ENCODE data around the gene PLPP4. TPM values are rescaled to one million over a fixed set of nuclear protein-coding genes. Genes with fewer than 3 reads are reported as not detected.

Gene PLPP4
- total RNA-seq, 1 experiment from 2014 or later = 9.7 TPM

DNA sequence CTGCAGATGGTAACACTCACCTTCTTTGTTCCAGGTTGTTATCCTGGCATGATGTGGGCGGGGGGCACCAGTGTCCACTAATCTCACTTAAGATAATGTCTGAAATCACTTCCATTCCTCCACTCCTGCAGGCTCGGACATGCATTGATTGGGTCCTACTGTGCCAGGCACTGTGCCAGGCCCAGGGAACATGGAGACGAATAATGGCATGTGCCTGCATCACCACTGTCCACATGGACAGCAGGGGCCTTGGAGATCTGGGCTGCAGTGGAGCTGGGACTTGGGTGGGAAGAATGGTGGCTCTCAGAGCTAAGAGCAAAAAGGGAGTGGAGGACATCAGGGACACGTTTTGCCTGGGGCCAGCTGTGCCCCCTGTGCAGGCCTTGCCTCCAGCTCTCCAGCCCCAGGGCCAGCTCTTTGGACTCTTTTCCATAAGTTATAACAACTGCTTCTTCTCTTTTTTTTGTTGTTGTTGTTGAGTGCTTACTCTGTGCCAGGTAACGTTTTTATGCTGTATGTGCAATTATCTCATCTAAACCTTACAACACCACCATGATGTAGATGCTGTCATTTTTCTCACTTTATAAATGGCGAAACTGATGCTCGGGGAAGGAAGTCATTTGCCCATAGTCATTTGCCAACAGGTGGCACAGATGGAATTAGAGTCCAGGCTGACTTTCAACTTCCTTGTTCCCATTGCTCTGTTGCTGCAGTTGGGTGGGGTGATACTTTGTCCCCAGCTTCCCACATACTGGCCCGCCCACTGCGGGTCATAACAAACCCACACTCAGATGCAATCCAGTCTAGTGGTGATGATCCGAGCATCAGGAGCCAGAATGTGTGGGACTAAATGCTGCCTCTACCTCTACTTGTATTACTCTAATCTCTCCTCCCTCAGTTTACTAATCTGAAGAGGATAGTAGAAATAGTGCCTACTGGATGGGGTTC lies 19.1 kb downstream of the PLPP4 start:
- no peak overlapping the region for H2AFZ ChIP-seq (ENCODE audit: low read length)
- no peak overlapping the region for H3K9ac ChIP-seq (ENCODE audit: low read length)
- no peak for DNase-seq
- H3K27me3 ChIP-seq (ENCODE audit: low read length) = no peaks in the 10 kb centered on the region
- no peak overlapping the region for H3K4me3 ChIP-seq (ENCODE audit: low read length)
- no peaks in the 10 kb centered on the region; the same call in 1 of the 2 replicates for H3K9me3 ChIP-seq (ENCODE audit: low read length)
- no peak overlapping the region for H3K4me2 ChIP-seq (ENCODE audit: low read depth, low read length, poor library complexity, severe bottlenecking)
- H3K9me2 ChIP-seq (replicated peaks; ENCODE audit: insufficient read depth, low read length) = no peaks in the 10 kb centered on the region
- H3K79me2 ChIP-seq (ENCODE audit: low read length) = no peaks in the 10 kb centered on the region
- no peak overlapping the region for H3K27ac ChIP-seq (ENCODE audit: low read length)
- H3K4me1 ChIP-seq (ENCODE audit: low read length) = peaks cover 9% of the 10 kb centered on the region
- no peaks in the 10 kb centered on the region for H4K20me1 ChIP-seq (ENCODE audit: insufficient read depth, low read depth, low read length)
- no peaks in the 10 kb centered on the region for H3K36me3 ChIP-seq (ENCODE audit: insufficient read depth, low read length)

DNA sequence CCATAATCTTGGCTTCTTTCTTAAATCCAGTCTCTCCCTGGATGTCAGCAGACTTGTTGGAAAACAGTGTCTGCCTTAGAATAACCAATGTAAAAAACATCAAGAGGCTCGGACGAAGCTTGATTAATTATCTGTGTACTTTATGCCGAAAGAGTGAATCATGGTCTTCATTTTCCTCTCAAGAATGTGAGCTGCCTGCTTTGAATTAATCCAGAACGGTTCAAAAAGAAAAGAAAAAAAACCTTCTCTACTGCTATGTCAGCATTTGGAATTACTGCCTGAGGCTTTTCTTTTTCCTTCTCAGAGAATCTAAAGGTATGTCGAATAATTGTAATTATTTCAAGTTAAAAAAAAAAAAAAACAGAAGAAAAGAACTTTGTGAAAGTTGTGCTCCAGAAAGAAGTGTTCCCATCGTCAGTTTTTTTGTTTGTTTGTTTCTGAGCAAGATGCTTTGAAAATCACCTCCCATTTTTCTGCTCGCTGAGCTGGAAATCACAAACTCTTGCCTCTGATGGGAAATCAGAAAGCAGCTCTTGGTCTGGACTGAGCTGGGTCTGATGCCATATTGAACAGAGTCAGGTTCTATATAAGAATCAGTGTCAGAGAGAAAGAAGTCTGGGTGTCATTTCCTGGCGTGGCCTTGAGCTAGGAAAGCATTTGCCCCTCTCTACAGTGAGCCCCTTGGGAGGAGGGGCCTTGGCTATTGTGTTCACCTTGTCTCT lies 20.2 kb downstream of the PLPP4 start:
- no peaks in the 10 kb centered on the region for H4K20me1 ChIP-seq (ENCODE audit: insufficient read depth, low read depth, low read length)
- no peaks in the 10 kb centered on the region for H3K79me2 ChIP-seq (ENCODE audit: low read length)
- H3K9ac ChIP-seq (ENCODE audit: low read length) = no peak overlapping the region
- H3K27ac ChIP-seq (ENCODE audit: low read length) = no peak overlapping the region
- H3K4me1 ChIP-seq (ENCODE audit: low read length) = peaks cover 9% of the 10 kb centered on the region
- H2AFZ ChIP-seq (ENCODE audit: low read length) = no peak overlapping the region
- H3K36me3 ChIP-seq (ENCODE audit: insufficient read depth, low read length) = no peaks in the 10 kb centered on the region
- H3K4me2 ChIP-seq (ENCODE audit: low read depth, low read length, poor library complexity, severe bottlenecking) = no peak overlapping the region
- H3K9me2 ChIP-seq (replicated peaks; ENCODE audit: insufficient read depth, low read length) = no peaks in the 10 kb centered on the region
- H3K4me3 ChIP-seq (ENCODE audit: low read length) = no peak overlapping the region
- H3K9me3 ChIP-seq (ENCODE audit: low read length) = no peaks in the 10 kb centered on the region; the same call in 1 of the 2 replicates
- DNase-seq = no peak
- no peaks in the 10 kb centered on the region for H3K27me3 ChIP-seq (ENCODE audit: low read length)

DNA sequence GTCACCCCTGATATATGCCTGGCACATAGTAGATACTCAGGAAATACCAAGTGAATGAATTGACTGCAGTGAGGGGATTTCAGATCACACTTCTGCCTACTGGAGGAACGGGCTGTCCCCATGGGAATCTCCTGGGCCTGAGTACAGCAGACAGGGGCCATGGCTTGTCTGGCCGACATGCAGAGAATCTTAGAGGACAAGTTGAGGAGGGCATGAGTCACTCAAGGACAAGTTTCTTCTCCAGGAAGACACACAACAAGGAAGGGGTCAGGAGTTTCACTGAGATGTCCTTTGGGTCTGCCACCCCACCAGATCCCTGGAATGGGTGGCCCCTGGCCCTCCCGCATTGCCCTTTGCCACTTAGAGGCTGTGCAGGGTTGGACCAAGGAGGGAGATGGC lies 20.7 kb downstream of the PLPP4 start:
- H3K36me3 ChIP-seq (ENCODE audit: insufficient read depth, low read length) = no peaks in the 10 kb centered on the region
- no peak for DNase-seq
- H3K4me3 ChIP-seq (ENCODE audit: low read length) = no peak overlapping the region
- H3K9me3 ChIP-seq (ENCODE audit: low read length) = no peaks in the 10 kb centered on the region
- no peak overlapping the region for H3K9ac ChIP-seq (ENCODE audit: low read length)
- no peak overlapping the region for H3K4me2 ChIP-seq (ENCODE audit: low read depth, low read length, poor library complexity, severe bottlenecking)
- H3K9me2 ChIP-seq (replicated peaks; ENCODE audit: insufficient read depth, low read length) = no peaks in the 10 kb centered on the region
- H3K79me2 ChIP-seq (ENCODE audit: low read length) = no peaks in the 10 kb centered on the region
- no peak overlapping the region for H3K27ac ChIP-seq (ENCODE audit: low read length)
- H3K27me3 ChIP-seq (ENCODE audit: low read length) = no peaks in the 10 kb centered on the region
- H4K20me1 ChIP-seq (ENCODE audit: insufficient read depth, low read depth, low read length) = no peaks in the 10 kb centered on the region
- peaks cover 9% of the 10 kb centered on the region for H3K4me1 ChIP-seq (ENCODE audit: low read length)
- H2AFZ ChIP-seq (ENCODE audit: low read length) = no peak overlapping the region

DNA sequence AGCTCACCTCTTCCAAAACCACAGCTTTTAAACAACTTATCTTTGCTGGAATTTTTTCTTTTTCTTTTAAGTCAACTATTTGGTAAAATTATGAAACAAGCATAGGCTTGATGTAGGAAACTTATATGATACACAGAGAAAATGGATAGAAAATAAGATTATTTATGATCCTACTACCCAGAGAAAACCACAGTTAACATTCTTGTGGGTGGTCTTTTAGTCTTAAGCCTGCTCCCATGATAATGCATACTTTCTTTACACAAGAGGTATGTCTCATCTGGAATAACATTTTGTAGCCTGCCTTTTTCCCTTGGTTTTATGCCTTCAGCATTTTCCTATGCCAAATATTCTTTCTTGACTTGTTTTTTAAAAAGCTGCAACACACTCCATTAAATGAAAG lies 21.4 kb downstream of the PLPP4 start:
- DNase-seq = no peak
- no peak overlapping the region for H3K4me3 ChIP-seq (ENCODE audit: low read length)
- H3K36me3 ChIP-seq (ENCODE audit: insufficient read depth, low read length) = no peaks in the 10 kb centered on the region
- H3K9me3 ChIP-seq (ENCODE audit: low read length) = no peaks in the 10 kb centered on the region
- no peak overlapping the region for H3K9ac ChIP-seq (ENCODE audit: low read length)
- no peaks in the 10 kb centered on the region for H3K9me2 ChIP-seq (replicated peaks; ENCODE audit: insufficient read depth, low read length)
- H3K4me1 ChIP-seq (ENCODE audit: low read length) = peaks cover 5% of the 10 kb centered on the region
- H3K79me2 ChIP-seq (ENCODE audit: low read length) = no peaks in the 10 kb centered on the region
- H3K27ac ChIP-seq (ENCODE audit: low read length) = no peak overlapping the region
- H4K20me1 ChIP-seq (ENCODE audit: insufficient read depth, low read depth, low read length) = no peaks in the 10 kb centered on the region
- no peaks in the 10 kb centered on the region for H3K27me3 ChIP-seq (ENCODE audit: low read length)
- no peak overlapping the region for H2AFZ ChIP-seq (ENCODE audit: low read length)
- H3K4me2 ChIP-seq (ENCODE audit: low read depth, low read length, poor library complexity, severe bottlenecking) = no peak overlapping the region

DNA sequence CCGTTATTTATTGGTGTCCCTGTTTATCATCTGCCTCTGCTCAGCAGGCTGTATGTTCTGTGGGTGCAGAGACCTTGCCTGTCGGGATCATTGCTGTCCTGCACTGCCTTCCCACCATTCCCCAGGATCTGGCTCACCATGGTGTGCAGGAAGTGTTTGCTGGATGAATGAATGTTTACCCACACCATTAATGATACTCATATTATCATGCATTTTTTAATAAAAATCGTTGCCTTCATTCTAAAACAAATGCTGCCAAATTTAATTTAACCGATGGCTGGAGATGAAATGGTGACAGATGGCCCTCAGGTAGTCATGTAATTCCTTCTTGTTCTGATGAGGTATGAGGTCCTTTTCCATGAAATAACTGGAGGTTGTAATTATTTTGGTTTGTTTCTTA lies 22.5 kb downstream of the PLPP4 start:
- Histone ChIP-seq H3K9ac (ENCODE audit: low read length) (no peak overlapping the region), H3K27me3 (ENCODE audit: low read length) (no peaks in the 10 kb centered on the region), H4K20me1 (ENCODE audit: insufficient read depth, low read depth, low read length) (no peaks in the 10 kb centered on the region), H3K9me3 (ENCODE audit: low read length) (no peaks in the 10 kb centered on the region), H2AFZ (ENCODE audit: low read length) (no peak overlapping the region), H3K4me2 (ENCODE audit: low read depth, low read length, poor library complexity, severe bottlenecking) (no peak overlapping the region), H3K9me2 (replicated peaks; ENCODE audit: insufficient read depth, low read length) (no peaks in the 10 kb centered on the region), H3K79me2 (ENCODE audit: low read length) (no peaks in the 10 kb centered on the region), H3K4me3 (ENCODE audit: low read length) (no peak overlapping the region), H3K36me3 (ENCODE audit: insufficient read depth, low read length) (no peaks in the 10 kb centered on the region), H3K4me1 (ENCODE audit: low read length) (no peaks in the 10 kb centered on the region), H3K27ac (ENCODE audit: low read length) (no peak overlapping the region)
- no peak for DNase-seq

DNA sequence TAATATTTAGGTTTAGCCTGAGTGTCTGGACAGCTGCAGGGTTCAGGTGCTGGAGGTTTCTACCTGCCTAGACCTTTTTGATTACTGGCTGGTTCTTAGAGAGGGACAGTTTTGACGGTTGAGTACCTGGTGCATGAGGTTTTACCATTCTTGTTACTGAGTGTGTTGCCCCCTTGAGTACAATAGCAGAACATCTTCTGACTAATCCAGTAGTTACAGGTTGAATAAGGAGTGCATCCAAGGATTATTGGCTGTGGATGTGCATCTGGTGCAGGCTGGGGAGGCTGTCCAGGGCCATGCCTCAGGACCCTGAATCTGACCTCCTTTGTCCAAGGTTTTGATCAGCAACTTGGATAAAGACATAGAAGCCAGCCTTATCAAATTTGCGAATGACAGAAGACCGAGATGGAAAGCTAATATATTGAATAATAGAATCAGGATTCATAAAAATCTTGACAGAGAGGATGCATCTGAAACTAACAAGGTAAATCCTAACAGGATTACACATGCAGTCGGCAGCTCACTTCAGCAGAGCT lies 23.1 kb downstream of the PLPP4 start:
- DNase-seq = no peak
- no peaks in the 10 kb centered on the region for H3K9me2 ChIP-seq (replicated peaks; ENCODE audit: insufficient read depth, low read length)
- H3K36me3 ChIP-seq (ENCODE audit: insufficient read depth, low read length) = no peaks in the 10 kb centered on the region
- no peaks in the 10 kb centered on the region for H4K20me1 ChIP-seq (ENCODE audit: insufficient read depth, low read depth, low read length)
- H2AFZ ChIP-seq (ENCODE audit: low read length) = no peak overlapping the region
- H3K79me2 ChIP-seq (ENCODE audit: low read length) = no peaks in the 10 kb centered on the region
- no peaks in the 10 kb centered on the region for H3K27me3 ChIP-seq (ENCODE audit: low read length)
- no peak overlapping the region for H3K27ac ChIP-seq (ENCODE audit: low read length)
- no peak overlapping the region for H3K9ac ChIP-seq (ENCODE audit: low read length)
- no peaks in the 10 kb centered on the region for H3K9me3 ChIP-seq (ENCODE audit: low read length)
- no peak overlapping the region for H3K4me3 ChIP-seq (ENCODE audit: low read length)
- H3K4me2 ChIP-seq (ENCODE audit: low read depth, low read length, poor library complexity, severe bottlenecking) = no peak overlapping the region
- no peaks in the 10 kb centered on the region for H3K4me1 ChIP-seq (ENCODE audit: low read length)

DNA sequence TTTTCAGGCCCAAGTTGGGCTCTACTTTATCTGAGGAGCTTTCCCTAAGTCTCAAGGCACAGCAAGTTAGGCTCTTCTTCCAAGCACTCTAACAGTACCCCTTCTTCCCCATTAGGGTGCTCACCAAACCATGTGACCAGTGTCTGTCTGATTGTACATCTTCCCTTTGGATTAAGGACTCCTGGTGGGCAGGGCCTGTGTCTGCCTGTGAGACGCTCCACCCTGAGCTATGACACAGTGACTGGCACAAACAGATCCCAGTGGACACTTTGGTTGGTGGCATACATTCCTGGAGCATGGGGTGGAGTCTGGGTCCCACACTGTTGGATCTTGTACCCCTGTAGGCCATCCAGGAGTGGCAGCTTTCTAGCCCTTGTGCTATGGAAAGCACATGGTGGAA lies 23.8 kb downstream of the PLPP4 start:
- Histone ChIP-seq H3K4me2 (ENCODE audit: low read depth, low read length, poor library complexity, severe bottlenecking) (no peak overlapping the region), H4K20me1 (ENCODE audit: insufficient read depth, low read depth, low read length) (no peaks in the 10 kb centered on the region), H3K9me2 (replicated peaks; ENCODE audit: insufficient read depth, low read length) (no peaks in the 10 kb centered on the region), H3K4me1 (ENCODE audit: low read length) (no peaks in the 10 kb centered on the region), H3K9ac (ENCODE audit: low read length) (no peak overlapping the region), H2AFZ (ENCODE audit: low read length) (no peak overlapping the region), H3K4me3 (ENCODE audit: low read length) (no peak overlapping the region), H3K9me3 (ENCODE audit: low read length) (no peaks in the 10 kb centered on the region), H3K79me2 (ENCODE audit: low read length) (no peaks in the 10 kb centered on the region), H3K27me3 (ENCODE audit: low read length) (no peaks in the 10 kb centered on the region), H3K27ac (ENCODE audit: low read length) (no peak overlapping the region), H3K36me3 (ENCODE audit: insufficient read depth, low read length) (no peaks in the 10 kb centered on the region)
- no peak for DNase-seq

DNA sequence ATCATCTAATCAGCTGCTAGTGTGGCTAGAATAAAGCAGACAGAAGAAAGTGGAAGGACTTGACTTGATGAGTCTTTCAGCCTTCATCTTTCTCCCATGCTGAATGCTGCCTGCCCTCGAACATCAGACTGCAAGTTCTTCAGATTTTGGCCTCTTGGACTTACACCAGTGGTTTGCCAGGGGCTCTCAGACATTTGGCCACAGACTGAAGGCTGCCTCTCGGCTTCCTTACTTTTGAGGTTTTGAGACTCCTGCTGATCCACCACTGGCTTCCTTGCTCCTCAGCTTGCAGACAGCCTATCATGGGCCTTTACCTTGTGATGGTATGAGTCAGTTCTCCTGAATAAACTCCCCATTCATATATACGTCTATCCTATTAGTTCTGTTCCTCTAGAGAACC lies 26.0 kb downstream of the PLPP4 start:
- H3K9me3 ChIP-seq (ENCODE audit: low read length) = no peaks in the 10 kb centered on the region
- H3K9me2 ChIP-seq (replicated peaks; ENCODE audit: insufficient read depth, low read length) = no peaks in the 10 kb centered on the region
- H3K4me2 ChIP-seq (ENCODE audit: low read depth, low read length, poor library complexity, severe bottlenecking) = no peak overlapping the region
- no peak for DNase-seq
- H3K27me3 ChIP-seq (ENCODE audit: low read length) = no peaks in the 10 kb centered on the region
- H3K4me1 ChIP-seq (ENCODE audit: low read length) = no peaks in the 10 kb centered on the region
- no peak overlapping the region for H3K9ac ChIP-seq (ENCODE audit: low read length)
- H2AFZ ChIP-seq (ENCODE audit: low read length) = no peak overlapping the region
- H3K27ac ChIP-seq (ENCODE audit: low read length) = no peak overlapping the region
- H3K4me3 ChIP-seq (ENCODE audit: low read length) = no peak overlapping the region
- H3K79me2 ChIP-seq (ENCODE audit: low read length) = no peaks in the 10 kb centered on the region
- H3K36me3 ChIP-seq (ENCODE audit: insufficient read depth, low read length) = no peaks in the 10 kb centered on the region
- H4K20me1 ChIP-seq (ENCODE audit: insufficient read depth, low read depth, low read length) = no peaks in the 10 kb centered on the region

Data from Karpas-422 (cell line).